ENCODE results near the gene STRADA. TPM values are rescaled to one million over a fixed set of nuclear protein-coding genes. Genes with fewer than 3 reads are reported as not detected.

Gene STRADA
- total RNA-seq, 1 donor from 2014 or later = 3.2 TPM

GRCh38 chr17:63680700-63681099, 60.9 kb downstream of the STRADA start:
- no peaks in the 10 kb centered on the region for H3K27me3 ChIP-seq
- no peak overlapping the region for H3K27ac ChIP-seq
- no peaks in the 10 kb centered on the region for H3K9me3 ChIP-seq
- TF ChIP-seq, protein P1, sequence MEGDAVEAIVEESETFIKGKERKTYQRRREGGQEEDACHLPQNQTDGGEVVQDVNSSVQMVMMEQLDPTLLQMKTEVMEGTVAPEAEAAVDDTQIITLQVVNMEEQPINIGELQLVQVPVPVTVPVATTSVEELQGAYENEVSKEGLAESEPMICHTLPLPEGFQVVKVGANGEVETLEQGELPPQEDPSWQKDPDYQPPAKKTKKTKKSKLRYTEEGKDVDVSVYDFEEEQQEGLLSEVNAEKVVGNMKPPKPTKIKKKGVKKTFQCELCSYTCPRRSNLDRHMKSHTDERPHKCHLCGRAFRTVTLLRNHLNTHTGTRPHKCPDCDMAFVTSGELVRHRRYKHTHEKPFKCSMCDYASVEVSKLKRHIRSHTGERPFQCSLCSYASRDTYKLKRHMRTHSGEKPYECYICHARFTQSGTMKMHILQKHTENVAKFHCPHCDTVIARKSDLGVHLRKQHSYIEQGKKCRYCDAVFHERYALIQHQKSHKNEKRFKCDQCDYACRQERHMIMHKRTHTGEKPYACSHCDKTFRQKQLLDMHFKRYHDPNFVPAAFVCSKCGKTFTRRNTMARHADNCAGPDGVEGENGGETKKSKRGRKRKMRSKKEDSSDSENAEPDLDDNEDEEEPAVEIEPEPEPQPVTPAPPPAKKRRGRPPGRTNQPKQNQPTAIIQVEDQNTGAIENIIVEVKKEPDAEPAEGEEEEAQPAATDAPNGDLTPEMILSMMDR (IDR thresholded peaks at IDR 0.05) = no peak
- H3K4me3 ChIP-seq = no peak overlapping the region
- no peak for DNase-seq (ENCODE audit: low spot score in 2 of 2)
- peaks cover 21 to 32% of the 10 kb centered on the region in 2 donors for H3K36me3 ChIP-seq
- intact Hi-C loops (cut with DNase I) = no loop called here
- H3K4me1 ChIP-seq = peaks cover 8 to 19% of the 10 kb centered on the region in 2 donors

- H3K4me3 ChIP-seq = no peak overlapping the region
- H3K36me3 ChIP-seq = peaks cover 22 to 26% of the 10 kb centered on the region in 2 donors
- DNase-seq (ENCODE audit: low spot score in 2 of 2) = no peak
- peaks cover 9 to 24% of the 10 kb centered on the region in 2 donors for H3K4me1 ChIP-seq
- TF ChIP-seq, protein P1 (IDR thresholded peaks at IDR 0.05) = no peak
- intact Hi-C loops (cut with DNase I) = no loop called here
- H3K27ac ChIP-seq = no peak overlapping the region
- no peaks in the 10 kb centered on the region for H3K27me3 ChIP-seq
- H3K9me3 ChIP-seq = no peaks in the 10 kb centered on the region
Measured at GRCh38 chr17:63679214-63679613, 62.4 kb downstream of the STRADA start.

DNA sequence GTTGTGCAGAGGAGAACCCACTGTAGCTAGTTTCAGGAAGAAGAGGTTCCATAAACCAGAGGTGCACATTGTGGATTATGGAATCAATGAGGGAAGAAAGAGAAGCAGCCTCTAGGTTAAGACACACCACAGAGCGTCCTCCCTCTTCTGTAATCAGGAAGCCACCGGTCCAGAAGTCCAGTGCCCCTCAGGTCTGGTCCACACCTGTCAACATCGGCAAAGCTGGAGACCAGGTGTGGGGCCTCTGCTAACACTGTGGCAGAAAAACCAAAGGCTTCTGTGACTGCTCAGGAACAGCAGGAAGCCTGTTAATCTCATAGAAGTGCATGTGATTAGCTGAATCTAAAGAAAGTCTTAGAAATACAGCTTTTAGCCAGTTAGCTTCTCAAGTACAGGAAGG, 65.0 kb downstream of the STRADA start:
- TF ChIP-seq, protein P1 (IDR thresholded peaks at IDR 0.05) = no peak
- no peak overlapping the region for H3K4me3 ChIP-seq
- H3K36me3 ChIP-seq = peaks cover 8 to 15% of the 10 kb centered on the region in 2 donors
- H3K27me3 ChIP-seq = no peaks in the 10 kb centered on the region
- no peak for DNase-seq (ENCODE audit: low spot score in 2 of 2)
- no peaks in the 10 kb centered on the region for H3K9me3 ChIP-seq
- H3K27ac ChIP-seq = peak overlapping the region; percentile 80 to 81
- H3K4me1 ChIP-seq = peaks cover 9 to 26% of the 10 kb centered on the region in 2 donors
- intact Hi-C loops (cut with DNase I) = loop anchor here (2.0 kb wide), 1 partner anchor 20 kb away; no protein-coding TSS in a partner anchor

DNA sequence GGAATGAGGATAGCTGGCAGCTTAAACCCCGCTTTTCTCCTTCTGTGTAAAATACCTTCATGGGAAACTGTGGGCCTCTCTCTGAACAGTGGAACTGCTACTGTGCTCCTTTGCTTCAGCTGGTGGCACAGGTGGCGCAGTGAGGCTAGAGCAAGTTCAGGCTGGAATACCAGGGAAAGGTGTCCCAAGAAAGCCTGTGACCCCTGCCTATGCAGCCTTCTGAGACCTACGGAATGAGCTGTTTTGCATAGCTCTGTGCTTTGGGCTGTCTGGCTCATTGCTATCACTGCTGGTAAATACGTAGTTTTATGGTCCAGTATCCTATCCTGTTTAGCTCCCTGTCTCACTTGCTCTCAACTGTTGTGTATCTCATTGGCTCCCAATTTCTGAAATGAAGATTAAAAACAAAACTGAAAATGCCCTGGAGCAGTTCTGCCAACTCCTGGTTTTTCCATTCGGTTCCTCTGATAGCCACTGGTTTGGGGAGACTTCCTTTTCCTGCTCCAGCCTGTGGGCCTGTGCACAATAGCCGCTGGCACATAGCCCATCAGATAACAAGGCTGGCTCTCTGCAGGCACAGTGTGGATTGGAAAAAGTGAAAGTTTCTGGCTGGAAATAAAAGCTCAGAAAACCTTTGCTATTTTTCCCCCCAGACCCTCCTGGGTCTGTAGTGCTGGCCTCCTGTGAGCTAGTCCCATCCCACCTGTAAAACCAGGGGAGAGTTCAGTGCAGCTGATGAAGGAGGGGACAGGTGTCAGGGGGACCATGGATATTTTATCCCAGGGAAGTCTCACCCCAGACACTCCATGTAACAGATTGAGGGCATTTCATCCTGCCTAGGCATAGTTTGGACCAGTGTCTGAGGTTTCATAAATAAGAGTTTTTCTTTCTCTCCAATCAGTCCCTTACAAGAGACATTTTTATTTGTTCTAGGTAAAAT, 65.7 kb downstream of the STRADA start:
- H3K4me1 ChIP-seq = peaks cover 9 to 26% of the 10 kb centered on the region in 2 donors

GRCh38 chr17:63675231-63675606, 66.4 kb downstream of the STRADA start:
- peaks cover 7 to 16% of the 10 kb centered on the region in 2 donors for H3K36me3 ChIP-seq
- no peak for DNase-seq (ENCODE audit: low spot score in 2 of 2)
- H3K4me1 ChIP-seq = peaks cover 9 to 26% of the 10 kb centered on the region in 2 donors
- peak overlapping the region; percentile 80 to 81 for H3K27ac ChIP-seq
- H3K9me3 ChIP-seq = no peaks in the 10 kb centered on the region
- intact Hi-C loops (cut with DNase I) = no loop called here
- no peaks in the 10 kb centered on the region for H3K27me3 ChIP-seq
- TF ChIP-seq, protein P1 (IDR thresholded peaks at IDR 0.05) = no peak
- H3K4me3 ChIP-seq = peak overlapping the region in 1 of 2 donors; percentile 37

More for the DNA sequence above, 65.7 kb downstream of the STRADA start:
- peak overlapping the region; percentile 80 to 81 for H3K27ac ChIP-seq
- intact Hi-C loops (cut with DNase I) = loop anchor here (2.0 kb wide), 1 partner anchor 21 kb away; no protein-coding TSS in a partner anchor
- TF ChIP-seq, protein P1 (IDR thresholded peaks at IDR 0.05) = no peak
- H3K9me3 ChIP-seq = no peaks in the 10 kb centered on the region
- H3K36me3 ChIP-seq = peaks cover 7 to 12% of the 10 kb centered on the region in 2 donors
- DNase-seq (ENCODE audit: low spot score in 2 of 2) = peak in 1 of 2 donors; percentile 94
- H3K4me3 ChIP-seq = peak overlapping the region; percentile 23 to 37
- H3K27me3 ChIP-seq = no peaks in the 10 kb centered on the region

Measured in ascending aorta (tissue), 2 donors.